Upper lobe of right lung (tissue), 1 donor: Measurements from ENCODE around the gene HLA-DOB. TPM values are rescaled to one million over a fixed set of nuclear protein-coding genes. Genes with fewer than 3 reads are reported as not detected.
"Not testable (repeated sequence)": the region's sequence is repeated elsewhere in the genome, so short reads cannot be mapped to it uniquely, and the experiment has no call there.

Experiments used
- ATAC-seq: fragments of 200-7000 bp; cut with Tn5 transposase; one replicate; pipeline ENCODE4 v1.9.1; 2020; ENCODE audit warnings: mild to moderate bottlenecking, moderate library complexity
- DNase-seq: peaks from one replicate; pipeline ENCODE4 v3.0.0-alpha.2; 2020
- H3K27ac ChIP-seq: fragments of 200-600 bp; one replicate; pipeline ENCODE4 v1.8.0; 2022
- H3K27me3 ChIP-seq: fragments of 200-600 bp; one replicate; pipeline ENCODE4 v1.8.0; 2022; ENCODE audit warnings: mild to moderate bottlenecking
- H3K36me3 ChIP-seq: fragments of 200-600 bp; one replicate; pipeline ENCODE4 v1.8.0; 2022
- H3K4me1 ChIP-seq: fragments of 200-600 bp; one replicate; pipeline ENCODE4 v1.8.0; 2022
- H3K4me3 ChIP-seq: fragments of 200-600 bp; one replicate; pipeline ENCODE4 v1.8.0; 2022; ENCODE audit warnings: mild to moderate bottlenecking
- H3K9me3 ChIP-seq: fragments of 200-600 bp; one replicate; pipeline ENCODE4 v1.8.0; 2022
- intact Hi-C: fragments of 100-400 bp; cut with DNase I; formaldehyde crosslinking; loops from one replicate; pipeline ENCODE4 v1.11.0; 2022
- total RNA-seq: library from RNA; stranded (reverse); fragmentation: NEBNext Ultra II Directional; extraction: Animal tissue kit (Norgen Biotek cat#: 25700); gene quantifications from one replicate; pipeline ENCODE4 v1.2.1, GENCODE V29; 2021
- TF ChIP-seq, protein P1 (sequence below): fragments of 200-600 bp; IDR thresholded peaks from one replicate; pipeline ENCODE4 v1.8.0; 2022; ENCODE audit warnings: antibody characterized with exemption
- donor health status: DM: no; HTN: yes; CAD: no; lungs with severe emphysema.

Gene HLA-DOB
- total RNA-seq, 1 donor from 2014 or later: 0.64 TPM

GRCh38 chr6:32818867-32819266 is 2.1 kb upstream of the HLA-DOB start:
- no peaks in the 10 kb centered on the region for H3K9me3 ChIP-seq
- intact Hi-C loops: no loop called here
- TF ChIP-seq, protein P1, sequence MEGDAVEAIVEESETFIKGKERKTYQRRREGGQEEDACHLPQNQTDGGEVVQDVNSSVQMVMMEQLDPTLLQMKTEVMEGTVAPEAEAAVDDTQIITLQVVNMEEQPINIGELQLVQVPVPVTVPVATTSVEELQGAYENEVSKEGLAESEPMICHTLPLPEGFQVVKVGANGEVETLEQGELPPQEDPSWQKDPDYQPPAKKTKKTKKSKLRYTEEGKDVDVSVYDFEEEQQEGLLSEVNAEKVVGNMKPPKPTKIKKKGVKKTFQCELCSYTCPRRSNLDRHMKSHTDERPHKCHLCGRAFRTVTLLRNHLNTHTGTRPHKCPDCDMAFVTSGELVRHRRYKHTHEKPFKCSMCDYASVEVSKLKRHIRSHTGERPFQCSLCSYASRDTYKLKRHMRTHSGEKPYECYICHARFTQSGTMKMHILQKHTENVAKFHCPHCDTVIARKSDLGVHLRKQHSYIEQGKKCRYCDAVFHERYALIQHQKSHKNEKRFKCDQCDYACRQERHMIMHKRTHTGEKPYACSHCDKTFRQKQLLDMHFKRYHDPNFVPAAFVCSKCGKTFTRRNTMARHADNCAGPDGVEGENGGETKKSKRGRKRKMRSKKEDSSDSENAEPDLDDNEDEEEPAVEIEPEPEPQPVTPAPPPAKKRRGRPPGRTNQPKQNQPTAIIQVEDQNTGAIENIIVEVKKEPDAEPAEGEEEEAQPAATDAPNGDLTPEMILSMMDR: no peak
- H3K4me3 ChIP-seq: no peak overlapping the region
- no peak for DNase-seq
- H3K4me1 ChIP-seq: no peaks in the 10 kb centered on the region
- H3K27me3 ChIP-seq: no peaks in the 10 kb centered on the region
- no peak overlapping the region for H3K27ac ChIP-seq
- no peak for ATAC-seq
- no peaks in the 10 kb centered on the region for H3K36me3 ChIP-seq

- no peak overlapping the region for H3K4me3 ChIP-seq
- no peaks in the 10 kb centered on the region for H3K4me1 ChIP-seq
- ATAC-seq (no peak), DNase-seq (no peak)
- TF ChIP-seq, protein P1: no peak
- no peak overlapping the region for H3K27ac ChIP-seq
- H3K27me3 ChIP-seq: no peaks in the 10 kb centered on the region
- no peaks in the 10 kb centered on the region for H3K9me3 ChIP-seq
- no peaks in the 10 kb centered on the region for H3K36me3 ChIP-seq
- intact Hi-C loops: no loop called here
Observed at GRCh38 chr6:32815996-32816395, 806 bp downstream of the HLA-DOB start.

DNA sequence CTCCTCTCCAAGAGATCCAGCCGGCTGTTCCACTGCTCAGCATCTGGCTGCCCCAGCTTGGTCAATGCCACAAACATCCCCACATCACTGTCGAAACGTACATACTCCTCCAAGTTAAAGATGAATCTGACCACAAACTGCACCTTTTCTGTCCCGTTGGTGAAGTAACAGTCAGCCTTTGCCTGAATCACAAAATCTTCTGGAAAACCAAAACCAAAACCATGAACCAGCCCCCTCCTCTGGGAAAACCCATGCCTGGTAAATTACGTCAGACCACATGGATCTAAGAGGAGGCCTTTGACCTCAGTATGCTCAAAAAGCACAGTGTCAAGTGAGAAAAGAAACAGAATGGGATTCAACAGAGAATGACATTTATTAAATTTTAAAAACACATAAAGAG is 1.7 kb downstream of the HLA-DOB start:
- no peak for DNase-seq
- intact Hi-C loops: no loop called here
- Histone ChIP-seq H3K4me1 (no peaks in the 10 kb centered on the region), H3K4me3 (no peak overlapping the region), H3K36me3 (no peaks in the 10 kb centered on the region), H3K9me3 (no peaks in the 10 kb centered on the region), H3K27me3 (no peaks in the 10 kb centered on the region), H3K27ac (no peak overlapping the region)
- no peak for ATAC-seq
- TF ChIP-seq, protein P1: no peak

DNA sequence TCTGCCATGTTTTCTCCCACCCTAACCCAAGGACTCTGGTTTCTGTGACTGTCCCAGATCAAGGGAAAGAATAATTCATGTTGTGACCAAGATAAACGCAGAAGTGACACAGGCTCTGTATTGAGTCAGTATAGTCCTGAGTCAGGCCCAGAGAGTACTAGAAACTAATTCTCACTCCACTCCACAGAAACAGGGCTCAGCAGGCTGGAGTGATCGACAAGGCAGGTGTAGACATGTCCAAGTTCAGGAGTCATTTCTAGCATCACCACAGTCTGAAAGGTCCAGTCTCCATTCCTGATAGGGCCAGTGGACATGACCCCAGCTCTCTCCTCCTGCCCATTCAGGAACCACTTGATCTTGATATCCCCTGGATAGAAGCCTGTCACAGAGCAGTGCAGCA is 2.7 kb downstream of the HLA-DOB start:
- ATAC-seq (no peak), DNase-seq (no peak)
- TF ChIP-seq, protein P1: no peak
- H3K27me3 ChIP-seq: no peaks in the 10 kb centered on the region
- no peaks in the 10 kb centered on the region for H3K9me3 ChIP-seq
- H3K36me3 ChIP-seq: no peaks in the 10 kb centered on the region
- intact Hi-C loops: no loop called here
- no peak overlapping the region for H3K27ac ChIP-seq
- H3K4me1 ChIP-seq: no peaks in the 10 kb centered on the region
- H3K4me3 ChIP-seq: no peak overlapping the region

GRCh38 chr6:32809171-32809570 is 7.6 kb downstream of the HLA-DOB start:
- Histone ChIP-seq H3K4me3 (no peak overlapping the region), H3K36me3 (no peaks in the 10 kb centered on the region), H3K27ac (no peak overlapping the region), H3K27me3 (peaks cover 6% of the 10 kb centered on the region), H3K9me3 (no peaks in the 10 kb centered on the region), H3K4me1 (no peaks in the 10 kb centered on the region)
- ATAC-seq: no peak
- intact Hi-C loops: no loop called here
- no peak for DNase-seq
- TF ChIP-seq, protein P1: no peak

DNA sequence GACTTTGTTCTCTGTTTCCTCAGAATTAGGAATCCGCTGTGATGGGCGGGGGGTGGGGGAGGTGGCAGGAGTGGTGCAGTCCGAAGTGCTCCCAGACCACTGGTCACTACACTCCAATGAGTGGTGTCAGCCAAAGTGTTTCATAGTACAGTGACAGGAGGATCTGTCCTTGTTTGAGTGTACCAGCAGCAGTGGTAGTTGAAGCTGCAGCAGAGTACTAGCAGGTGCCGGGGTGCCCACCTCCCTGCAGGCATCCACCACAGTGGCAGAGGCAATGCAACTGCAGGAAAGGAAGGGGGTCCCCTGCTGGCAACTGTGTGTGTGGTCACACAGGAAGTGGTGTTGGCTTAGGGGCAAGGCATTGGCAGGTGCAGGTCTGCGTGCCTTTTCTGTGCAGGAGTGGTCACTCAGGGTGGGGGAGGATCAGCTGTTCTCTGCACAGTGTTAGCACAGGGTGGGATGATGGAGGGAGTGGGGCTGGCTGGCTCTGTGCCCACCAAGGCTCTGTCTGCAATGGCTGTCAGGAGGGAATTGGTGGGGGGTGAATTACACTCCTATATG is 9.7 kb downstream of the HLA-DOB start:
- no peak overlapping the region for H3K27ac ChIP-seq
- TF ChIP-seq, protein P1: no peak
- no peaks in the 10 kb centered on the region for H3K4me1 ChIP-seq
- H3K9me3 ChIP-seq: no peaks in the 10 kb centered on the region
- no peaks in the 10 kb centered on the region for H3K36me3 ChIP-seq
- peaks cover 11% of the 10 kb centered on the region for H3K27me3 ChIP-seq
- intact Hi-C loops: no loop called here
- H3K4me3 ChIP-seq: no peak overlapping the region
- ATAC-seq: no peak
- DNase-seq: no peak

GRCh38 chr6:32805404-32805803 is 11.4 kb downstream of the HLA-DOB start:
- H3K4me3 ChIP-seq, H3K9me3 ChIP-seq, H3K4me1 ChIP-seq, ATAC-seq, H3K36me3 ChIP-seq, intact Hi-C loops, DNase-seq, H3K27ac ChIP-seq: not testable (repeated sequence)
- H3K27me3 ChIP-seq: peaks cover 11% of the 10 kb centered on the region
